ENCODE data around the gene SLC6A3. TPM values are rescaled to one million over a fixed set of nuclear protein-coding genes. Genes with fewer than 3 reads are reported as not detected.
A peak's percentile ranks its signal among the peaks of the same experiment; 100 is the strongest.

SLC6A3 gene
- total RNA-seq, 1 experiment from 2014 or later, result 0.05 TPM

DNA sequence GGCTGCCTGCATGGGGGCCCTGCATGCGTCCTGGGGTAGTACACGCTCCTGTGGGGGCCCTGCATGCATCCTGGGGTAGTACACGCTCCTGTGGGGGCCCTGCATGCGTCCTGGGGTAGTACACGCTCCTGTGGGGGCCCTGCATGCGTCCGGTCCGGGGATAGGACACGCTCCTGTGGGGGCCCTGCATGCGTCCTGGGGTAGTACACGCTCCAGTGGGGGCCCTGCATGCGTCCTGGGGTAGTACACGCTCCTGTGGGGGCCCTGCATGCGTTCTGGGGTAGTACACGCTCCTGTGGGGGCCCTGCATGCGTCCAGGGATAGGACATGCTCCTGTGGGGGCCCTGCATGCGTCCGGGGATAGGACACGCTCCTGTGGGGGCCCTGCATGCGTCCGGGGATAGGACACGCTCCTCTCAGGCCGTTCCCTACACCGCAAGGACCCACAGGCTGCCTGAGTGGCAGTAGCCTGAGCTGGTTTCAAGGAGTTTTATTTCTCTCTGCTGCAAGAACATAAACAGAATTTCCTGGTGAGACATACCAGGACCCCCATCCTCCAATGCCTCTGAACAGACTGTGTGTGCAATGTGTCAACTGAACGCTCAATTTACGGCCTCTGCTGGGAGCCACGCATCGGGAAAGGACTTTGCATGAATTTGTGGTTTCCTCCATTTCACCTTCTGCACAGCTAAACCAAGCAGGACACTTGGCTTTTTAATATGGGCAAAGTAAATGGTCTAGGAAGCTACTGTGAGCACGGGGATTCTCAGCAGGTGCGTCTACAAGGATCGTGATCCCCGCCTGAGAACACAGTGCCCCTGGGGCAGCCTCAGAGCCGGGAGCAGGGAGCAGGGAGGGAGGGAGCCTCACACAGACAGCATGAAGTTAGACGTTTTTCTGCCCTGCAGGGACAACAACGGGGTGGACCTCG, 51.4 kb downstream of the SLC6A3 start:
- H3K4me1 ChIP-seq (ENCODE audit: control insufficient read depth, insufficient read depth, low read length), result peaks cover 7% of the 10 kb centered on the region; the same call in 1 of the 2 replicates
- no peak for DNase-seq (ENCODE audit: low read depth, low spot score)
- intact Hi-C loops (cut with micrococcal nuclease; ENCODE audit: unreplicated experiment) (no loop called here), in situ Hi-C loops (cut with HindIII; ENCODE audit: low pct_unique_long_range_greater_than_20kb, low sequenced_read_pairs) (no loop called here)
- TF ChIP-seq, protein P1, sequence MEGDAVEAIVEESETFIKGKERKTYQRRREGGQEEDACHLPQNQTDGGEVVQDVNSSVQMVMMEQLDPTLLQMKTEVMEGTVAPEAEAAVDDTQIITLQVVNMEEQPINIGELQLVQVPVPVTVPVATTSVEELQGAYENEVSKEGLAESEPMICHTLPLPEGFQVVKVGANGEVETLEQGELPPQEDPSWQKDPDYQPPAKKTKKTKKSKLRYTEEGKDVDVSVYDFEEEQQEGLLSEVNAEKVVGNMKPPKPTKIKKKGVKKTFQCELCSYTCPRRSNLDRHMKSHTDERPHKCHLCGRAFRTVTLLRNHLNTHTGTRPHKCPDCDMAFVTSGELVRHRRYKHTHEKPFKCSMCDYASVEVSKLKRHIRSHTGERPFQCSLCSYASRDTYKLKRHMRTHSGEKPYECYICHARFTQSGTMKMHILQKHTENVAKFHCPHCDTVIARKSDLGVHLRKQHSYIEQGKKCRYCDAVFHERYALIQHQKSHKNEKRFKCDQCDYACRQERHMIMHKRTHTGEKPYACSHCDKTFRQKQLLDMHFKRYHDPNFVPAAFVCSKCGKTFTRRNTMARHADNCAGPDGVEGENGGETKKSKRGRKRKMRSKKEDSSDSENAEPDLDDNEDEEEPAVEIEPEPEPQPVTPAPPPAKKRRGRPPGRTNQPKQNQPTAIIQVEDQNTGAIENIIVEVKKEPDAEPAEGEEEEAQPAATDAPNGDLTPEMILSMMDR (IDR thresholded peaks at IDR 0.05), result no peak
- TF ChIP-seq, protein P2, sequence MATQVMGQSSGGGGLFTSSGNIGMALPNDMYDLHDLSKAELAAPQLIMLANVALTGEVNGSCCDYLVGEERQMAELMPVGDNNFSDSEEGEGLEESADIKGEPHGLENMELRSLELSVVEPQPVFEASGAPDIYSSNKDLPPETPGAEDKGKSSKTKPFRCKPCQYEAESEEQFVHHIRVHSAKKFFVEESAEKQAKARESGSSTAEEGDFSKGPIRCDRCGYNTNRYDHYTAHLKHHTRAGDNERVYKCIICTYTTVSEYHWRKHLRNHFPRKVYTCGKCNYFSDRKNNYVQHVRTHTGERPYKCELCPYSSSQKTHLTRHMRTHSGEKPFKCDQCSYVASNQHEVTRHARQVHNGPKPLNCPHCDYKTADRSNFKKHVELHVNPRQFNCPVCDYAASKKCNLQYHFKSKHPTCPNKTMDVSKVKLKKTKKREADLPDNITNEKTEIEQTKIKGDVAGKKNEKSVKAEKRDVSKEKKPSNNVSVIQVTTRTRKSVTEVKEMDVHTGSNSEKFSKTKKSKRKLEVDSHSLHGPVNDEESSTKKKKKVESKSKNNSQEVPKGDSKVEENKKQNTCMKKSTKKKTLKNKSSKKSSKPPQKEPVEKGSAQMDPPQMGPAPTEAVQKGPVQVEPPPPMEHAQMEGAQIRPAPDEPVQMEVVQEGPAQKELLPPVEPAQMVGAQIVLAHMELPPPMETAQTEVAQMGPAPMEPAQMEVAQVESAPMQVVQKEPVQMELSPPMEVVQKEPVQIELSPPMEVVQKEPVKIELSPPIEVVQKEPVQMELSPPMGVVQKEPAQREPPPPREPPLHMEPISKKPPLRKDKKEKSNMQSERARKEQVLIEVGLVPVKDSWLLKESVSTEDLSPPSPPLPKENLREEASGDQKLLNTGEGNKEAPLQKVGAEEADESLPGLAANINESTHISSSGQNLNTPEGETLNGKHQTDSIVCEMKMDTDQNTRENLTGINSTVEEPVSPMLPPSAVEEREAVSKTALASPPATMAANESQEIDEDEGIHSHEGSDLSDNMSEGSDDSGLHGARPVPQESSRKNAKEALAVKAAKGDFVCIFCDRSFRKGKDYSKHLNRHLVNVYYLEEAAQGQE (IDR thresholded peaks at IDR 0.05; ENCODE audit: insufficient read depth in 1 of 2, low read depth in 2 of 2, low read length in 1 of 2), result no peak
- TF ChIP-seq TCF7L2 (IDR thresholded peaks at IDR 0.05; ENCODE audit: low read depth, low read length), result no peak
- TF ChIP-seq POLR2AphosphoS5 (IDR thresholded peaks at IDR 0.05; ENCODE audit: low read depth, low read length), result no peak
- no peak for TF ChIP-seq SIN3A (IDR thresholded peaks at IDR 0.05; ENCODE audit: borderline replicate concordance, insufficient read depth, low read depth, low read length)
- no TSS peak for BruUV-seq (replicated peaks)
- no peak overlapping the region for H3K27ac ChIP-seq (ENCODE audit: low read length)
- H3K27me3 ChIP-seq (ENCODE audit: control insufficient read depth, insufficient read depth, low read length), result peaks cover 18% of the 10 kb centered on the region
- ChIA-PET CTCF (interaction anchor here (0.7 kb wide), 1 partner anchor 9 kb away, joined by 3 read pairs; no protein-coding TSS in a partner anchor), POLR2A (no interaction called here)
- ATAC-seq, result no peak
- no peaks in the 10 kb centered on the region for H3K36me3 ChIP-seq (ENCODE audit: control insufficient read depth, insufficient read depth, low read length)
- H3K9me3 ChIP-seq (ENCODE audit: control insufficient read depth, insufficient read depth, low read depth, low read length), result no peaks in the 10 kb centered on the region
- H3K4me3 ChIP-seq (ENCODE audit: low read depth in 2 of 2, low read length in 2 of 2), result no peak overlapping the region

DNA sequence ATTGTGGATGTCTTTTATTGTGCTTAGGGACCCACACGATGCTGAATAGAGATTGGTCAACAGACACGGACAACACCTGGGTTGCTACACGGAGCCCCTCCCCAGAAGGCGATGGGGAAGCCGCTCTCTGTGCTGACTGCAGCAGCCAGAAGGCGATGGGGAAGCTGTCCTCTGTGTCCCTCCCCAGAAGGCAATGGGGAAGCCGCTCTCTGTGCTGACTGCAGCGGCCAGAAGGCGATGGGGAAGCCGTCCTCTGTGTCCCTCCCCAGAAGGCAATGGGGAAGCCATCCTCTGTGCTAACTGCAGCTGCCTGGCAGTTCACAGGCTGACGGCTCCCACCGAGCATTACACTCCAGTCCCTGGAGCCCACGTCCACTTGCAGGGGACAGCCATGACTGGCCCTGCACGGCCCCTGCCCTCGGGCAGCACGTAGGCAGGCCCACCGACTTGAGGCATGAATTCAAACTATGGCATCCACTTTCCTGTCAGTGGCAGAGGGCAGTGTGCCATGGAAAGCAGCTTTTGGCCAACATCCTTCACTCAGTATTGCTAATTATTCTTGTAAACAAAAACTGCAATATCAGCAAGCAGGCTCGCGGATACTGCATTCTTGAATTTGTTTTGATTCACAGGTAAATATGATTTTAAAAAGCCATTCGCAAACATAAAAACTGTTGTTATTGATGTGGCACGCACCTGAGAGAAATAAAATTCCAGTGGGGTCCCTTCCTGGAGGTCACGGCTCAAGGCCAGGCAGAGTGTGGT, 52.3 kb downstream of the SLC6A3 start:
- H3K27me3 ChIP-seq (ENCODE audit: control insufficient read depth, insufficient read depth, low read length), result peaks cover 16% of the 10 kb centered on the region
- no peaks in the 10 kb centered on the region for H3K36me3 ChIP-seq (ENCODE audit: control insufficient read depth, insufficient read depth, low read length)
- peaks cover 7% of the 10 kb centered on the region; the same call in 1 of the 2 replicates for H3K4me1 ChIP-seq (ENCODE audit: control insufficient read depth, insufficient read depth, low read length)
- ChIA-PET POLR2A (no interaction called here), CTCF (no interaction called here)
- H3K9me3 ChIP-seq (ENCODE audit: control insufficient read depth, insufficient read depth, low read depth, low read length), result no peaks in the 10 kb centered on the region
- no peak overlapping the region for H3K27ac ChIP-seq (ENCODE audit: low read length)
- TF ChIP-seq, protein P2 (IDR thresholded peaks at IDR 0.05; ENCODE audit: insufficient read depth in 1 of 2, low read depth in 2 of 2, low read length in 1 of 2), result no peak
- TF ChIP-seq POLR2AphosphoS5 (IDR thresholded peaks at IDR 0.05; ENCODE audit: low read depth, low read length) (no peak), TCF7L2 (IDR thresholded peaks at IDR 0.05; ENCODE audit: low read depth, low read length) (no peak), SIN3A (IDR thresholded peaks at IDR 0.05; ENCODE audit: borderline replicate concordance, insufficient read depth, low read depth, low read length) (no peak)
- TF ChIP-seq, protein P1 (IDR thresholded peaks at IDR 0.05), result no peak
- ATAC-seq (0 out of 2 replicates have a peak, but pooled peaks have one; percentile 26), DNase-seq (ENCODE audit: low read depth, low spot score) (no peak)
- intact Hi-C loops (cut with micrococcal nuclease; ENCODE audit: unreplicated experiment), result no loop called here
- no peak overlapping the region for H3K4me3 ChIP-seq (ENCODE audit: low read depth in 2 of 2, low read length in 2 of 2)
- in situ Hi-C loops (cut with HindIII; ENCODE audit: low pct_unique_long_range_greater_than_20kb, low sequenced_read_pairs), result no loop called here
- no TSS peak for BruUV-seq (replicated peaks)

Data from Panc1 (cell line).